Measurements from ENCODE around the gene DBNDD2.

GRCh38 chr20:45394221-45395113 lies 13.6 kb upstream of the DBNDD2 start:
- TF ChIP-seq CTCF (conservative IDR thresholded peaks at IDR 0.05; ENCODE audit: low read length) (no peak), EZH2phosphoT487 (IDR thresholded peaks at IDR 0.05; ENCODE audit: borderline replicate concordance) (no peak)

Measured in Loucy (cell line).